Measurements from ENCODE around the gene MFN2.

DNA sequence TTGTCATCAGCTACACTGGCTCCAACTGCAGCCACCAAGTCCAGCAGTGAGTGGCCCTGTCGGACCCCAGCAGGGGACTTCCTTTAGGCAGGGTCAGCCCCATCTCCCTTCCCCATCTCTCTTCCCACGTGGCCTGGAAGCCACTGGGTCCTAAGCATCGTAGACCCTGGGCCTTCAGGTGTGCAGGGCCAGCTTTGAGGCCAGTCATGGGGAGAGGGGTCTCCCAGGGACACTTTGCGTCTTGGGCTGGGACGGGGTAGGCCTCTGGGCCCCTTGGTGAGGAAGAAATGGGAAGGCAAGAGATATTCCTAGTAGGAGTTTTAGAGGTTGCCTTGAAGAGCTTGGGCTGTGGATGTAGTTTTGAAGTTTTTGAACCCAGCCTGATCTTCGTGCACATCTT lies 27.0 kb downstream of the MFN2 start:
- TF ChIP-seq EZH2phosphoT487 (IDR thresholded peaks at IDR 0.05; ENCODE audit: unreplicated experiment) (no peak), CTCF (conservative IDR thresholded peaks at IDR 0.05; ENCODE audit: low read depth in 2 of 2) (no peak), POLR2AphosphoS5 (IDR thresholded peaks at IDR 0.05; ENCODE audit: low read depth) (no peak), EZH2 (IDR thresholded peaks at IDR 0.05; ENCODE audit: low read depth, unreplicated experiment) (no peak), CREB1 (CRISPR knock-in tag; IDR thresholded peaks at IDR 0.05; ENCODE audit: low read depth) (no peak), JUNB (IDR thresholded peaks at IDR 0.05; ENCODE audit: unreplicated experiment) (no peak), ZNF331 (CRISPR knock-in tag; IDR thresholded peaks at IDR 0.05; ENCODE audit: low read depth) (no peak), NANOG (IDR thresholded peaks at IDR 0.05; ENCODE audit: borderline replicate concordance) (no peak), ETS1 (IDR thresholded peaks at IDR 0.05) (no peak), STAT1 (IDR thresholded peaks at IDR 0.05; ENCODE audit: unreplicated experiment) (no peak), ZNF114 (CRISPR knock-in tag; IDR thresholded peaks at IDR 0.05) (no peak)
- TF ChIP-seq, protein P1, sequence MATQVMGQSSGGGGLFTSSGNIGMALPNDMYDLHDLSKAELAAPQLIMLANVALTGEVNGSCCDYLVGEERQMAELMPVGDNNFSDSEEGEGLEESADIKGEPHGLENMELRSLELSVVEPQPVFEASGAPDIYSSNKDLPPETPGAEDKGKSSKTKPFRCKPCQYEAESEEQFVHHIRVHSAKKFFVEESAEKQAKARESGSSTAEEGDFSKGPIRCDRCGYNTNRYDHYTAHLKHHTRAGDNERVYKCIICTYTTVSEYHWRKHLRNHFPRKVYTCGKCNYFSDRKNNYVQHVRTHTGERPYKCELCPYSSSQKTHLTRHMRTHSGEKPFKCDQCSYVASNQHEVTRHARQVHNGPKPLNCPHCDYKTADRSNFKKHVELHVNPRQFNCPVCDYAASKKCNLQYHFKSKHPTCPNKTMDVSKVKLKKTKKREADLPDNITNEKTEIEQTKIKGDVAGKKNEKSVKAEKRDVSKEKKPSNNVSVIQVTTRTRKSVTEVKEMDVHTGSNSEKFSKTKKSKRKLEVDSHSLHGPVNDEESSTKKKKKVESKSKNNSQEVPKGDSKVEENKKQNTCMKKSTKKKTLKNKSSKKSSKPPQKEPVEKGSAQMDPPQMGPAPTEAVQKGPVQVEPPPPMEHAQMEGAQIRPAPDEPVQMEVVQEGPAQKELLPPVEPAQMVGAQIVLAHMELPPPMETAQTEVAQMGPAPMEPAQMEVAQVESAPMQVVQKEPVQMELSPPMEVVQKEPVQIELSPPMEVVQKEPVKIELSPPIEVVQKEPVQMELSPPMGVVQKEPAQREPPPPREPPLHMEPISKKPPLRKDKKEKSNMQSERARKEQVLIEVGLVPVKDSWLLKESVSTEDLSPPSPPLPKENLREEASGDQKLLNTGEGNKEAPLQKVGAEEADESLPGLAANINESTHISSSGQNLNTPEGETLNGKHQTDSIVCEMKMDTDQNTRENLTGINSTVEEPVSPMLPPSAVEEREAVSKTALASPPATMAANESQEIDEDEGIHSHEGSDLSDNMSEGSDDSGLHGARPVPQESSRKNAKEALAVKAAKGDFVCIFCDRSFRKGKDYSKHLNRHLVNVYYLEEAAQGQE (IDR thresholded peaks at IDR 0.05; ENCODE audit: unreplicated experiment), result no peak
- TF ChIP-seq, protein P2, sequence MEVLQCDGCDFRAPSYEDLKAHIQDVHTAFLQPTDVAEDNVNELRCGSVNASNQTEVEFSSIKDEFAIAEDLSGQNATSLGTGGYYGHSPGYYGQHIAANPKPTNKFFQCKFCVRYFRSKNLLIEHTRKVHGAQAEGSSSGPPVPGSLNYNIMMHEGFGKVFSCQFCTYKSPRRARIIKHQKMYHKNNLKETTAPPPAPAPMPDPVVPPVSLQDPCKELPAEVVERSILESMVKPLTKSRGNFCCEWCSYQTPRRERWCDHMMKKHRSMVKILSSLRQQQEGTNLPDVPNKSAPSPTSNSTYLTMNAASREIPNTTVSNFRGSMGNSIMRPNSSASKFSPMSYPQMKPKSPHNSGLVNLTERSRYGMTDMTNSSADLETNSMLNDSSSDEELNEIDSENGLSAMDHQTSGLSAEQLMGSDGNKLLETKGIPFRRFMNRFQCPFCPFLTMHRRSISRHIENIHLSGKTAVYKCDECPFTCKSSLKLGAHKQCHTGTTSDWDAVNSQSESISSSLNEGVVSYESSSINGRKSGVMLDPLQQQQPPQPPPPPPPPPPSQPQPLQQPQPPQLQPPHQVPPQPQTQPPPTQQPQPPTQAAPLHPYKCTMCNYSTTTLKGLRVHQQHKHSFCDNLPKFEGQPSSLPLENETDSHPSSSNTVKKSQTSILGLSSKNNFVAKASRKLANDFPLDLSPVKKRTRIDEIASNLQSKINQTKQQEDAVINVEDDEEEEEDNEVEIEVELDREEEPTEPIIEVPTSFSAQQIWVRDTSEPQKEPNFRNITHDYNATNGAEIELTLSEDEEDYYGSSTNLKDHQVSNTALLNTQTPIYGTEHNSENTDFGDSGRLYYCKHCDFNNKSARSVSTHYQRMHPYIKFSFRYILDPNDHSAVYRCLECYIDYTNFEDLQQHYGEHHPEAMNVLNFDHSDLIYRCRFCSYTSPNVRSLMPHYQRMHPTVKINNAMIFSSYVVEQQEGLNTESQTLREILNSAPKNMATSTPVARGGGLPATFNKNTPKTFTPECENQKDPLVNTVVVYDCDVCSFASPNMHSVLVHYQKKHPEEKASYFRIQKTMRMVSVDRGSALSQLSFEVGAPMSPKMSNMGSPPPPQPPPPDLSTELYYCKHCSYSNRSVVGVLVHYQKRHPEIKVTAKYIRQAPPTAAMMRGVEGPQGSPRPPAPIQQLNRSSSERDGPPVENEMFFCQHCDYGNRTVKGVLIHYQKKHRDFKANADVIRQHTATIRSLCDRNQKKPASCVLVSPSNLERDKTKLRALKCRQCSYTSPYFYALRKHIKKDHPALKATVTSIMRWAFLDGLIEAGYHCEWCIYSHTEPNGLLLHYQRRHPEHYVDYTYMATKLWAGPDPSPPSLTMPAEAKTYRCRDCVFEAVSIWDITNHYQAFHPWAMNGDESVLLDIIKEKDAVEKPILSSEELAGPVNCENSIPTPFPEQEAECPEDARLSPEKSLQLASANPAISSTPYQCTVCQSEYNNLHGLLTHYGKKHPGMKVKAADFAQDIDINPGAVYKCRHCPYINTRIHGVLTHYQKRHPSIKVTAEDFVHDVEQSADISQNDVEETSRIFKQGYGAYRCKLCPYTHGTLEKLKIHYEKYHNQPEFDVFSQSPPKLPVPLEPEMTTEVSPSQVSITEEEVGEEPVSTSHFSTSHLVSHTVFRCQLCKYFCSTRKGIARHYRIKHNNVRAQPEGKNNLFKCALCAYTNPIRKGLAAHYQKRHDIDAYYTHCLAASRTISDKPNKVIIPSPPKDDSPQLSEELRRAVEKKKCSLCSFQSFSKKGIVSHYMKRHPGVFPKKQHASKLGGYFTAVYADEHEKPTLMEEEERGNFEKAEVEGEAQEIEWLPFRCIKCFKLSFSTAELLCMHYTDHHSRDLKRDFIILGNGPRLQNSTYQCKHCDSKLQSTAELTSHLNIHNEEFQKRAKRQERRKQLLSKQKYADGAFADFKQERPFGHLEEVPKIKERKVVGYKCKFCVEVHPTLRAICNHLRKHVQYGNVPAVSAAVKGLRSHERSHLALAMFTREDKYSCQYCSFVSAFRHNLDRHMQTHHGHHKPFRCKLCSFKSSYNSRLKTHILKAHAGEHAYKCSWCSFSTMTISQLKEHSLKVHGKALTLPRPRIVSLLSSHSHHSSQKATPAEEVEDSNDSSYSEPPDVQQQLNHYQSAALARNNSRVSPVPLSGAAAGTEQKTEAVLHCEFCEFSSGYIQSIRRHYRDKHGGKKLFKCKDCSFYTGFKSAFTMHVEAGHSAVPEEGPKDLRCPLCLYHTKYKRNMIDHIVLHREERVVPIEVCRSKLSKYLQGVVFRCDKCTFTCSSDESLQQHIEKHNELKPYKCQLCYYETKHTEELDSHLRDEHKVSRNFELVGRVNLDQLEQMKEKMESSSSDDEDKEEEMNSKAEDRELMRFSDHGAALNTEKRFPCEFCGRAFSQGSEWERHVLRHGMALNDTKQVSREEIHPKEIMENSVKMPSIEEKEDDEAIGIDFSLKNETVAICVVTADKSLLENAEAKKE (CRISPR knock-in tag; IDR thresholded peaks at IDR 0.05), result no peak
